OCI-LY3 (cell line): ENCODE data around the gene CD58.

Source experiments
- H2AFZ ChIP-seq: fragments of 200-600, 300-600 bp; shearing (Covaris generic); 2 replicates; pipeline ENCODE4 v1.6.0; 2014; ENCODE audit warnings: antibody characterized with exemption, low read depth, low read length
- H3K27ac ChIP-seq: fragments of 200-600, 300-600 bp; sonication (generic); 2 replicates; pipeline ENCODE4 v1.5.1; 2014; ENCODE audit warnings: mild to moderate bottlenecking, low read length, moderate library complexity, mixed read lengths
- H3K27me3 ChIP-seq: fragments of 200-600, 300-600 bp; sonication (generic); 2 replicates; pipeline ENCODE4 v1.6.1; 2014; ENCODE audit warnings: low read depth, low read length, mixed read lengths
- H3K36me3 ChIP-seq: fragments of 200-600, 300-600 bp; sonication (generic); replicated peaks from 2 replicates; pipeline ENCODE3; 2014; ENCODE audit warnings: low read depth, low read length, mixed read lengths
- H3K4me1 ChIP-seq: fragments of 300-600, 200-600 bp; sonication (generic); 2 replicates; pipeline ENCODE4 v1.6.1; 2014; ENCODE audit warnings: low read length, mixed read lengths
- H3K4me2 ChIP-seq: fragments of 200-600, 300-600 bp; sonication (generic); 2 replicates; pipeline ENCODE4 v1.6.1; 2014; ENCODE audit warnings: low read length, mixed read lengths
- H3K4me3 ChIP-seq: fragments of 300-600, 200-600 bp; sonication (generic); 2 replicates; pipeline ENCODE4 v1.5.1; 2014; ENCODE audit warnings: antibody characterized with exemption, mild to moderate bottlenecking, low read length, moderate library complexity
- H3K79me2 ChIP-seq: fragments of 300-600, 200-600 bp; shearing (Covaris generic); 2 replicates; pipeline ENCODE4 v1.6.1; 2014; ENCODE audit warnings: mild to moderate bottlenecking, low read length, mixed read lengths
- H3K9ac ChIP-seq: fragments of 300-600, 200-600 bp; shearing (Covaris generic); 2 replicates; pipeline ENCODE4 v1.6.0; 2014; ENCODE audit warnings: mild to moderate bottlenecking, low read length, moderate library complexity
- H3K9me3 ChIP-seq: fragments of 200-600, 300-600 bp; shearing (Covaris generic); 2 replicates; pipeline ENCODE4 v1.6.1; 2014; ENCODE audit warnings: low read length, mixed read lengths; ENCODE audit not compliant: insufficient read depth
- H4K20me1 ChIP-seq: fragments of 200-600, 300-600 bp; sonication (generic); 2 replicates; pipeline ENCODE4 v1.6.1; 2016; ENCODE audit warnings: low read length, mixed read lengths; ENCODE audit not compliant: insufficient read depth
- CTCF ChIP-seq: fragments of 200-600, 300-600 bp; sonication (generic); IDR thresholded peaks from 2 replicates; pipeline ENCODE4 v1.5.1; 2014; ENCODE audit warnings: antibody characterized with exemption, low read length, low read depth
- EZH2phosphoT487 ChIP-seq: fragments of 200-600 bp; shearing (Covaris generic); IDR thresholded peaks from 2 replicates; pipeline ENCODE4 v1.6.1; 2018; ENCODE audit warnings: antibody characterized with exemption, mixed run types, low read depth

Gene CD58

DNA sequence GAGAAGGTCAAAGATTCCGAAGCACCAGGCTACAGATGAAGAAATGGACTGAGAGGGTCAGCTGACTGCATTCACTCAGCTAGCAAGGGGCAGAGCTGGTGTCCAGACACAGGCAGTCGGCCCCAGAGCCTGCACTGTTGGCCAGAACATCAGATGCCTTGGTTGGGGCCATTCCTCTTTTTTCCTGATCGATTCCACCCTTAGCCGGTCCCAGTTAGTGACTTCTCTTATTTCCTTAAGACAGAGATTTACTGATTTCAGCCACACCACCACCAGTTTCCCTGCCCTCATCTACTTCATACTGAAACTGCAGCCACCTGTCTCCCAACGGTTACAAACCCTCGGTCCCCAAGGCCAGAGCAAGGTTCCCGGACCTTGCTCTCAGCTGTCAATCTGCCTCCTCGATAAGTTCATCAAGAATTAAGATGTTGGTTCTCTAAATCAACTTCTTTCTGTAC is 11.5 kb downstream of the CD58 start:
- Histone ChIP-seq H3K4me3 (peak overlapping the region; percentile 30), H3K27me3 (no peaks in the 10 kb centered on the region), H3K4me2 (peak overlapping the region; percentile 56), H2AFZ (no peak overlapping the region), H3K36me3 (peaks cover 15% of the 10 kb centered on the region), H3K79me2 (peaks cover 9% of the 10 kb centered on the region), H4K20me1 (no peaks in the 10 kb centered on the region), H3K4me1 (peaks cover 86% of the 10 kb centered on the region), H3K27ac (peak overlapping the region; percentile 97), H3K9me3 (no peaks in the 10 kb centered on the region), H3K9ac (peak overlapping the region; percentile 82)
- TF ChIP-seq EZH2phosphoT487 (no peak), CTCF (no peak)

DNA sequence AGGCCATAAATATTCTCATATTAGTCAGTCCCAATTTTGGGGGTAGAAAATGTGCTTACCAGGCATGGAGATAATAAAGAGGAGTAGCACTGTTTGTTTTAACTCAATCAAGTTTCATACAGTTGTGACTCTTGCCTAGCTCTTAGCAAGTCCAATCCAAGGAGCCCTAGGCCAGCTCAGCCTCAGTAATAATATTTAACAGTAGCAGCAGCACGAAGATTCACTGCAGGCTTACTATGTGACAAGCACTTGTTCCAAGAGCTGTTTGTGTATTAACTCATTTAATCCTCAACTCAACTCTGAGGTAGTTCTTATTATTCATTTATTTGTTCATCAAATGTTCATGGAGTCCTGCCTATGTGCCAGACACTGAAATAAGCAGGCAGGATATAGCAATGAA is 12.3 kb downstream of the CD58 start:
- H3K27ac ChIP-seq: peak overlapping the region; percentile 97
- H3K36me3 ChIP-seq: peaks cover 13% of the 10 kb centered on the region
- H3K79me2 ChIP-seq: peaks cover 14% of the 10 kb centered on the region
- no peak overlapping the region for H2AFZ ChIP-seq
- peak overlapping the region; percentile 82 for H3K9ac ChIP-seq
- H3K9me3 ChIP-seq: no peaks in the 10 kb centered on the region
- TF ChIP-seq EZH2phosphoT487 (no peak), CTCF (no peak)
- no peaks in the 10 kb centered on the region for H3K27me3 ChIP-seq
- H4K20me1 ChIP-seq: no peaks in the 10 kb centered on the region
- peak overlapping the region; percentile 2; the same call in 1 of the 2 replicates for H3K4me3 ChIP-seq
- H3K4me2 ChIP-seq: peak overlapping the region; percentile 56
- H3K4me1 ChIP-seq: peaks cover 91% of the 10 kb centered on the region

DNA sequence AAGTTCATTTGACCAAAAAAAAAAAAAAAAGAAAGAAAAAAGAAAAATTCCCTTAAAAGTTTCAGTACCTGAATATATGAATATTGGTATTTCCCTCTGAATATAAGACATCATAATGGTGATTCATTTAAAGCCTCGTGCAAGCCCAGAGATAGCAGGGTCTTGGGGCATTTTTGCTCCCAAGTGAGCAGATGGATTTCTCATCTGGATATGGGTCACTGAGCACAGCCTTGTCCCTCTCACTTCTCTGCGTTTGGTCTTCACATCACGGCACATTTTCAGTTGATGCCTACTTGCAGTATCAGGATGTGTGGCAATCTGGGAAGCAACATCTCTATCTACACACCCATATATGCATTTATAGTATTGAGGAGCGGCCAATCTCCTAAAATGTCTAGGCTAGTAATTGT is 12.7 kb downstream of the CD58 start:
- H3K4me2 ChIP-seq: peak overlapping the region; percentile 56
- peaks cover 95% of the 10 kb centered on the region for H3K4me1 ChIP-seq
- TF ChIP-seq EZH2phosphoT487 (no peak), CTCF (no peak)
- H2AFZ ChIP-seq: no peak overlapping the region
- H3K36me3 ChIP-seq: peaks cover 10% of the 10 kb centered on the region
- peak overlapping the region; percentile 2; the same call in 1 of the 2 replicates for H3K4me3 ChIP-seq
- H4K20me1 ChIP-seq: no peaks in the 10 kb centered on the region
- peak overlapping the region; percentile 82 for H3K9ac ChIP-seq
- no peaks in the 10 kb centered on the region for H3K9me3 ChIP-seq
- no peaks in the 10 kb centered on the region for H3K27me3 ChIP-seq
- H3K27ac ChIP-seq: peak overlapping the region; percentile 97
- H3K79me2 ChIP-seq: peaks cover 18% of the 10 kb centered on the region

- Histone ChIP-seq H3K79me2 (peaks cover 23% of the 10 kb centered on the region), H3K36me3 (peaks cover 11% of the 10 kb centered on the region), H3K9ac (peak overlapping the region; percentile 78), H3K4me3 (no peak overlapping the region), H3K27ac (peak overlapping the region; percentile 97), H3K27me3 (no peaks in the 10 kb centered on the region), H4K20me1 (no peaks in the 10 kb centered on the region), H3K9me3 (no peaks in the 10 kb centered on the region), H3K4me2 (peak overlapping the region; percentile 36), H2AFZ (no peak overlapping the region), H3K4me1 (peaks cover 95% of the 10 kb centered on the region)
- TF ChIP-seq CTCF (no peak), EZH2phosphoT487 (no peak)
These were observed 13.4 kb downstream of the CD58 start for GRCh38 chr1:116557323-116557878.
